ENCODE measurements around the gene TXNDC2. TPM values are rescaled to one million over a fixed set of nuclear protein-coding genes. Genes with fewer than 3 reads are reported as not detected.
"Not testable (repeated sequence)": the region's sequence is repeated elsewhere in the genome, so short reads cannot be mapped to it uniquely, and the experiment has no call there.

The TXNDC2 gene
- total and polyA plus RNA-seq, 7 experiments from 2014 or later: 0.07 TPM; not detected in 6

DNA sequence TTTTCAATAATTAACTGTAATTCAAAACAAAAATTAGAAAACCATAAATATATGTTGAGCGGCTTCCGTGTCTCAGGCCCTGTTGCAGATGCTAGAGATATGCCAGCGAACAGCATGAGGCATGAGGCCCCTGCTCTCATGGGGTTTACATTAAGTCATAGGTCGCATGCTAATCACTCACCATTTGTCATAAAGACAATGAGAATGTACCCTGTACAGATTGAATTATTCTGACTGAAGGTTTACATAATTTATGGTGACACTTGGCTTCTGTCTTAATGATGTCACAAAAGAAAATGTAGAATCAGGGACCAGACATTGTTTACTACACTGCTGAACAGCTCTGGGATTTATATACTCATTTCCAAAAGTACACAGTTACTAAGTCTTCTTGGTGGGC, 22.1 kb downstream of the TXNDC2 start:
- POLR2A ChIA-PET: no interaction called here
- peaks cover 0 to 2% (median 0%) of the 10 kb centered on the region in 11 donors for H3K9me3 Mint-ChIP-seq

DNA sequence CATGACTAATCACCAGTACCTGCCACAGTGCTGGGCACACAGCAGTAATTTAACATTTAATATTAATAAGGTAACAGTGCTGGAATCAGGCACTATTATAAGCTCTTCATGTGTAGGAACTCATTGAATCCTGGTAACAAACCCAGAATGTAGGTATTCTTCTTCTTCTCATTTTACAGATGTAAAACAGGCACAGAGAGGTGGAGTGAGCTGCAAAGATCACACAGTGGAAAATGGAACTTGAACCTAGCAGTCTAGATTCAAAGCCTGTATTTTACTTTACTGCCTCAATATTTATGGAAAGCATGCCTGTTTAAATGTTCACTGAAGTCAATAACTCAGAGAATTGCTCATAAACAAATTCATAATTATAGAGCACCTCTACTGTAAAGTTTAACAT, 24.3 kb downstream of the TXNDC2 start:
- CTCF ChIA-PET: no interaction called here
- H3K27ac ChIP-seq (ENCODE audit: low read depth, low read length): no peak overlapping the region

More for the DNA sequence above, 22.1 kb downstream of the TXNDC2 start:
- CTCF ChIA-PET: no interaction called here
- ATAC-seq (no peak), DNase-seq (no peak)
- no peak overlapping the region for H3K4me3 Mint-ChIP-seq
- peaks cover 0 to 7% (median 2%) of the 10 kb centered on the region in 7 donors for H3K4me1 Mint-ChIP-seq
- intact Hi-C loops (cut with micrococcal nuclease): no loop called here
- H3K27ac ChIP-seq (ENCODE audit: low read depth, low read length): no peak overlapping the region
- no peaks in the 10 kb centered on the region for H3K36me3 ChIP-seq (ENCODE audit: control insufficient read depth in 2 of 3, insufficient read depth in 3 of 3, low read length in 3 of 3)
- H3K9me3 ChIP-seq (ENCODE audit: control insufficient read depth in 2 of 3, low read length in 3 of 3): no peaks in the 10 kb centered on the region
- H3K27ac Mint-ChIP-seq: no peak overlapping the region
- H3K4me3 ChIP-seq (ENCODE audit: low read length): no peak overlapping the region
- H3K4me1 ChIP-seq (ENCODE audit: control insufficient read depth in 2 of 2, insufficient read depth in 2 of 2, low read length in 2 of 2): peaks cover 0 to under 1% of the 10 kb centered on the region in 2 donors
- peaks cover 3 to 52% (median 15%) of the 10 kb centered on the region in 5 donors for H3K27me3 Mint-ChIP-seq
- H3K36me3 Mint-ChIP-seq: no peaks in the 10 kb centered on the region
- no peaks in the 10 kb centered on the region for H3K27me3 ChIP-seq (ENCODE audit: control insufficient read depth in 2 of 2, insufficient read depth in 2 of 2, low read length in 2 of 2)

DNA sequence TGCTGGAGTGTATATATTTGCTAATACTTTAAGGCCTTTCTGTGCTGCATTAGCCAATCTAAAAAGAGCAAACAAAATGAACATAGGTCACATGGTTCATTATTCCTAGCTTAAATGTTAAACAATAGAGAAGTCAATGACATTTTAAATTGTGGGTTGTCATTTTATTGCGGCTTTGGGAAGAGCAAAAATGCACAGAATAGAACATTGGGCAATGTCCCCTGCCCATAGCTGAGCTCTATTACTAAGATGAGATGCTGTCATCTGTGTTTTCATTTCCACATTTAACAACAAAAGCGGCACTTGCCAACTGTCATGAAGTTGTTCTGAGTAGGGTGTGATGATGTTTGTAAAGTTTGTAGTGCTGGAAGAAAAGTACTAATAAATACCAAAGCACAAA, 24.9 kb downstream of the TXNDC2 start:
- Histone ChIP-seq H3K4me3 (ENCODE audit: low read length) (no peak overlapping the region), H3K9me3 (ENCODE audit: control insufficient read depth in 2 of 3, low read length in 3 of 3) (no peaks in the 10 kb centered on the region), H3K27ac (ENCODE audit: low read depth, low read length) (no peak overlapping the region), H3K4me1 (ENCODE audit: control insufficient read depth in 2 of 2, insufficient read depth in 2 of 2, low read length in 2 of 2) (peaks cover 7 to 8% of the 10 kb centered on the region in 2 donors), H3K27me3 (ENCODE audit: control insufficient read depth in 2 of 2, insufficient read depth in 2 of 2, low read length in 2 of 2) (no peaks in the 10 kb centered on the region), H3K36me3 (ENCODE audit: control insufficient read depth in 2 of 3, insufficient read depth in 3 of 3, low read length in 3 of 3) (peaks cover 0 to 7% (median 0%) of the 10 kb centered on the region in 3 experiments)
- ChIA-PET POLR2A (no interaction called here), CTCF (no interaction called here)
- H3K4me3 Mint-ChIP-seq: no peak overlapping the region
- peaks cover 0 to 2% (median 0%) of the 10 kb centered on the region in 11 donors for H3K9me3 Mint-ChIP-seq
- intact Hi-C loops (cut with micrococcal nuclease): loop anchor here (5.0 to 10.0 kb wide), 4 partner anchors 877 to 1997 kb away; partner anchors contain the start of genes MPPE1 (in 1 of the 2) and MTCL1 (in 1 of the 2)
- no peak for ATAC-seq
- DNase-seq: no peak
- no peak overlapping the region for H3K27ac Mint-ChIP-seq
- H3K27me3 Mint-ChIP-seq: peaks cover 0 to 46% (median 9%) of the 10 kb centered on the region in 5 donors
- no peaks in the 10 kb centered on the region for H3K36me3 Mint-ChIP-seq
- peaks cover 7 to 22% (median 16%) of the 10 kb centered on the region in 7 donors for H3K4me1 Mint-ChIP-seq

More for the DNA sequence above, 24.3 kb downstream of the TXNDC2 start:
- H3K27ac Mint-ChIP-seq: no peak overlapping the region
- H3K9me3 Mint-ChIP-seq: peaks cover 0 to 2% (median 0%) of the 10 kb centered on the region in 11 donors
- H3K4me3 ChIP-seq (ENCODE audit: low read length): no peak overlapping the region
- POLR2A ChIA-PET: no interaction called here
- H3K4me1 Mint-ChIP-seq: peaks cover under 1 to 16% (median 10%) of the 10 kb centered on the region in 7 donors
- H3K27me3 ChIP-seq (ENCODE audit: control insufficient read depth in 2 of 2, insufficient read depth in 2 of 2, low read length in 2 of 2): no peaks in the 10 kb centered on the region
- H3K36me3 ChIP-seq (ENCODE audit: control insufficient read depth in 2 of 3, insufficient read depth in 3 of 3, low read length in 3 of 3): peaks cover 0 to 7% (median 0%) of the 10 kb centered on the region in 3 experiments
- H3K4me1 ChIP-seq (ENCODE audit: control insufficient read depth in 2 of 2, insufficient read depth in 2 of 2, low read length in 2 of 2): peaks cover 4 to 6% of the 10 kb centered on the region in 2 donors
- intact Hi-C loops (cut with micrococcal nuclease): loop anchor here (5.0 to 10.0 kb wide), 4 partner anchors 877 to 1997 kb away; partner anchors contain the start of genes MPPE1 (in 1 of the 2) and MTCL1 (in 1 of the 2)
- no peaks in the 10 kb centered on the region for H3K9me3 ChIP-seq (ENCODE audit: control insufficient read depth in 2 of 3, low read length in 3 of 3)
- H3K4me3 Mint-ChIP-seq: no peak overlapping the region
- DNase-seq (no peak), ATAC-seq (no peak)
- H3K36me3 Mint-ChIP-seq: no peaks in the 10 kb centered on the region
- H3K27me3 Mint-ChIP-seq: peaks cover 0 to 47% (median 10%) of the 10 kb centered on the region in 5 donors

DNA sequence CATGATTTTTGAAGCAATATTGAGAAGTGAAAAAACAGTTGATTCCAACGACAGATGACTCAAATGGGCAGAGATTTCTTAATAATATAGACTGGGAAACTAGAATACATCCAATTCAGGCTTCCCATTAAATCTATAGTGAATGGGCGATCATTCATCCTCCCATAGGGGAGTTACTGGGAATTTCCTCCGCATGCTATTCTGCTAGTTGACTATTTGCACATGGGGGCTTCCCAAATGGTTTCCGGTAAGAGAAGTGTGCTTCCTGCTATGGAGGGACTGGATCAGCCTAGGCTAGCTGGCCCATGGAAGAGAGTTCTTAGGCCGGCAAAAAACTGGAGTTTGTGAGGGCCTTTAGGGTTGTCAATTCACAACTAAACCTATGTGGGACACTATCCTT, 25.5 kb downstream of the TXNDC2 start:
- H3K27ac ChIP-seq (ENCODE audit: low read depth, low read length): no peak overlapping the region
- H3K9me3 Mint-ChIP-seq: peaks cover 0 to 2% (median 0%) of the 10 kb centered on the region in 11 donors
- intact Hi-C loops (cut with micrococcal nuclease): loop anchor here (5.0 to 10.0 kb wide), 4 partner anchors 876 to 1996 kb away; partner anchors contain the start of genes MPPE1 (in 1 of the 2) and MTCL1 (in 1 of the 2)
- ATAC-seq (no peak), DNase-seq (no peak)
- ChIA-PET CTCF (no interaction called here), POLR2A (no interaction called here)
- H3K4me1 ChIP-seq (ENCODE audit: control insufficient read depth in 2 of 2, insufficient read depth in 2 of 2, low read length in 2 of 2): peaks cover 13 to 14% of the 10 kb centered on the region in 2 donors
- no peak overlapping the region for H3K27ac Mint-ChIP-seq
- H3K27me3 Mint-ChIP-seq: peaks cover 0 to 40% (median 3%) of the 10 kb centered on the region in 5 donors
- no peaks in the 10 kb centered on the region for H3K36me3 Mint-ChIP-seq
- no peaks in the 10 kb centered on the region for H3K9me3 ChIP-seq (ENCODE audit: control insufficient read depth in 2 of 3, low read length in 3 of 3)
- no peak overlapping the region for H3K4me3 ChIP-seq (ENCODE audit: low read length)
- H3K27me3 ChIP-seq (ENCODE audit: control insufficient read depth in 2 of 2, insufficient read depth in 2 of 2, low read length in 2 of 2): no peaks in the 10 kb centered on the region
- no peak overlapping the region for H3K4me3 Mint-ChIP-seq
- peaks cover 0 to 7% (median 0%) of the 10 kb centered on the region in 3 experiments for H3K36me3 ChIP-seq (ENCODE audit: control insufficient read depth in 2 of 3, insufficient read depth in 3 of 3, low read length in 3 of 3)
- H3K4me1 Mint-ChIP-seq: peaks cover 12 to 27% (median 22%) of the 10 kb centered on the region in 7 donors

DNA sequence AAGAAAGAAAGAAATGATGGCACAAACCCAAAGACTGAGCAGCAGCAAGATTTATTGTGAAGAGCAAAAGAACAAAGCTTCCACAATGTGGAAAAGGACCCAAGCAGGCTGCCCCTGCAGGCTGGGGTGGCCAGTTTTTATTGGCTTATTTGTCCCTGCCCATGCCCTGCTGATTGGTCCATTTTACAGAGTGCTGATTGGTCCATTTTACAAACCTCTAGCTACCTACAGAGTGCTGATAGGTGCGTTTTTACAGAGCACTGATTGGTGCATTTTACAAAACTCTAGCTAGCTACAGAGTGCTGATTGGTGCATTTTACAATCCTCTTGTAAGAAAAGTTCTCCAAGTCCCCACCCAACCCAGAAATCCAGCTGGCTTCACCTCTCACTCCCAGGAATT, 26.5 kb downstream of the TXNDC2 start:
- POLR2A ChIA-PET: interaction anchor here (1.7 kb wide), 1 partner anchor 578 kb away, joined by 5 read pairs; the partner anchor contains the start of gene TWSG1
- DNase-seq; H3K27ac Mint-ChIP-seq; H3K9me3 Mint-ChIP-seq; H3K9me3 ChIP-seq (ENCODE audit: control insufficient read depth in 2 of 3, low read length in 3 of 3); CTCF ChIA-PET; H3K36me3 ChIP-seq (ENCODE audit: control insufficient read depth in 2 of 3, insufficient read depth in 3 of 3, low read length in 3 of 3); H3K27ac ChIP-seq (ENCODE audit: low read depth, low read length); H3K4me3 ChIP-seq (ENCODE audit: low read length); ATAC-seq; H3K36me3 Mint-ChIP-seq; H3K27me3 ChIP-seq (ENCODE audit: control insufficient read depth in 2 of 2, insufficient read depth in 2 of 2, low read length in 2 of 2): not testable (repeated sequence)
- intact Hi-C loops (cut with micrococcal nuclease): loop anchor here (2.0 to 10.0 kb wide), 6 partner anchors 577 to 1995 kb away; partner anchors contain the start of genes CHMP1B (in 1 of the 2), MPPE1 (in 1 of the 2), MTCL1 (in 1 of the 2) and TWSG1 (in 1 of the 2)
- Mint-ChIP-seq H3K4me1 (peaks cover 18 to 33% (median 28%) of the 10 kb centered on the region in 7 donors), H3K27me3 (peaks cover 0 to 31% (median 0%) of the 10 kb centered on the region in 5 donors), H3K4me3 (peak overlapping the region in 1 of 10 donors; percentile 9)
- peaks cover 20 to 22% of the 10 kb centered on the region in 2 donors for H3K4me1 ChIP-seq (ENCODE audit: control insufficient read depth in 2 of 2, insufficient read depth in 2 of 2, low read length in 2 of 2)

DNA sequence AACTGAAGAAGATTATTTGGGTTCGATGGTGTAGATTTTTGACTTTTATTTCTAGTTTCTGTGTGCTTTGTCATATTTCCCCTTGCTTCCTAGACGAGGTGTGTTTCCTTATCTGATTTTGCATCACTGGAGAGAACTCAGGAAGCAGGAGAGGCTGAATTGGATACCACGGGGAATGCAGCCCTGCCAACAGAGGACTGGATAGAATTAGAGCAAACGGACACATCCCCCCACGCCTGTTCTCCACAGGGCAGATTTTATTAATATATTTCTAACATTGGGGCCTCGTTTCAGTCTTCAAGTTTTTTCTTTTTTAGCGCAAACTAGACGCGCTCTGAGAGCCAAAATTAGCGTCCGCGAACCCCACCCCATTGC, 27.4 kb downstream of the TXNDC2 start:
- H3K4me1 Mint-ChIP-seq: peaks cover 18 to 33% (median 28%) of the 10 kb centered on the region in 7 donors
- H3K27me3 Mint-ChIP-seq: peaks cover 0 to 23% (median 0%) of the 10 kb centered on the region in 5 donors
- ChIA-PET CTCF (no interaction called here), POLR2A (interaction anchor here (0.6 to 2.7 kb wide), 14 partner anchors 9 to 1938 kb away, joined by 3 to 18 read pairs (median 5); partner anchors contain the start of genes ANKRD12, CHMP1B, NAPG and NDUFV2)
- Histone ChIP-seq H3K4me3 (ENCODE audit: low read length) (peak overlapping the region; percentile 99), H3K4me1 (ENCODE audit: control insufficient read depth in 2 of 2, insufficient read depth in 2 of 2, low read length in 2 of 2) (peaks cover 28 to 29% of the 10 kb centered on the region in 2 donors), H3K27ac (ENCODE audit: low read depth, low read length) (peak overlapping the region; percentile 98), H3K36me3 (ENCODE audit: control insufficient read depth in 2 of 3, insufficient read depth in 3 of 3, low read length in 3 of 3) (peaks cover 0 to 7% (median 0%) of the 10 kb centered on the region in 3 experiments), H3K9me3 (ENCODE audit: control insufficient read depth in 2 of 3, low read length in 3 of 3) (no peaks in the 10 kb centered on the region), H3K27me3 (ENCODE audit: control insufficient read depth in 2 of 2, insufficient read depth in 2 of 2, low read length in 2 of 2) (no peaks in the 10 kb centered on the region)
- H3K36me3 Mint-ChIP-seq: no peaks in the 10 kb centered on the region
- intact Hi-C loops (cut with micrococcal nuclease): loop anchor here (1.0 to 10.0 kb wide), 15 partner anchors 299 to 1994 kb away; partner anchors contain the start of genes CHMP1B (in 2 of the 2), NDUFV2 (in 2 of the 2), RALBP1 (in 2 of the 2) and ANKRD12 (in 1 of the 2)
- no peak for ATAC-seq
- peaks cover 0 to 2% (median 0%) of the 10 kb centered on the region in 11 donors for H3K9me3 Mint-ChIP-seq
- peak overlapping the region; percentile 89 to 93 (median 92) for H3K4me3 Mint-ChIP-seq
- DNase-seq: no peak
- H3K27ac Mint-ChIP-seq: peak overlapping the region; percentile 81 to 98 (median 95)
